CD4-positive, alpha-beta T cell treated with Interleukin-4 for 1 hour (primary cell): ENCODE results near the gene KRT40.

Source experiments
- DNase-seq, 2 donors: peaks; one replicate each; pipeline ENCODE4 v3.0.0-alpha.2; 2020 to 2022

The KRT40 gene

DNA sequence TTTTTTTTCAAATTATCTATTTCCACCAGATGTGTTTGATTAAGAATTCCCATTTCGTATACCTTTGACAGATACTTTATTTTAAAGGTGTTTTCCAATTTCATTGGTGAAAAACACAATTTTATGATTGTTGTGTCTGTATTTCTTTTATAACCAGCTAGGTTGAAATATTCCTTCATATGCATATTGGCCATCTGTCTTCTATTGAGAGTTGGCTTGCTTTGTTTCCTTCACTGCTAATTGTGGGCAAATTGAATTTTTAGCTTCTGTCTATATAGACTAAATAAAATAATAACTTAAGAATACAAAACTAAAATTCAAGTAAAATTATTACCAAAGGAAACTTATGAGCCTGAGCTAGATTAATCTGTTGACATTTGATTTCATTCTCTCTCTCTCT, 11.0 kb upstream of the KRT40 start:
- no peak for DNase-seq

DNA sequence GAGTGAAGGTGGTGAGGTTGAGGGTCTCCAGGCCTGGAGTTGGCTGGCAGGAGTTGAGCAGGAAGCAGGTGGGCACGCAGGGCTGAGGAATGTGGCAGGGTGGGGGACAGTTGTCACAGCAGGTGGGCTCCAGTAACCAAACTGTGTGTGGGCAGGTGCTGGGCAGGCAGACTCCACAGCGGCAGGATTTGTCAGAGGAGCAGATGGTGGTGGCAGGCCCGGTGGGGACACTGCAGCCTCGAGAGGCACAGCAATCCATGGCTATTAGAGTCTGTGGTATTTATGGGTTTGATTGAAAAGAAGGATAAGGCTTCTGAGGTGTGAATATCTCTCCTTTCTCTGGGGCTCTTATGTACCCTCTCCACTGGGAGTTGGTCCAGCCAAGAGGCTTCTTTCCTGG, 9.7 kb upstream of the KRT40 start, which contains the start of gene KRTAP3-3:
KRTAP3-3 (minus strand) TSS at position 326 of the 400 bp plus-strand sequence; CDS start at position 259, 67 bp downstream.
- no peak for DNase-seq

DNA sequence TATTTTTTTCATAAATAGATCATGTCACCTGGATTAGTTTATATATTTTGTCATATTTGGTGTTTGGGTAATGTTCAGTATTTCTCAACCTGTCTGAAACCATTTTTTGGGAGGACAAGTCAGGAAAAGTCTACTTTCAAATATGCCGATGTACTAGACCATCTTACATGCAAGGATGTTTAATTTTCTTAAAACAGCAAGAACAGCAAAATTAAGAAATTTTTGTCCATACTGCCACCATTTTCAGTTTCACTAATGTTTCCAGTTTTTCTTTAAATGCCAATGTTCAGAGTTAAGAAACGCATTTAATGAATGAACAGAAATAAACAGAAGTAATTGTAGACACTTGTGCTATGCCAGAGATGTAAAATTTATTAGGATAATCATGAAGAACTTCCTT, 9.0 kb upstream of the KRT40 start:
- DNase-seq = no peak

DNA sequence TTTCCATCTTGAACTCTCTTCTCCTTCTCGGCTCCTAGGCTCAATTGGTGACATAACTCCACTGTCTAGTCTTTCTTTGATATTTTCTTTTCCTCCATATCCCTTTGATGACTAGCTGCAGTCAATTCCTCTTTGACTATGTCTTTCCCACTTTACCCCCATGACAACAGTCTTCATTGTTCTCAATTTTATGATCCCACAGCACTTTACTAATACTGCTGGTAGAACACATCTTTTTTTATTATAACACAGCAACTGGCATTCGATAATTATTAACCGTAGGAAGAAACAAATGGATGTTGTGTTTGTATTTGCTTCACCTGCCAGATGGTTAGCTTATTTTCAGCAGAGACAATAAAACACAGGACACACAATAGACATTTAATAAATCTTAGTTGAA, 8.5 kb upstream of the KRT40 start:
- DNase-seq = no peak

DNA sequence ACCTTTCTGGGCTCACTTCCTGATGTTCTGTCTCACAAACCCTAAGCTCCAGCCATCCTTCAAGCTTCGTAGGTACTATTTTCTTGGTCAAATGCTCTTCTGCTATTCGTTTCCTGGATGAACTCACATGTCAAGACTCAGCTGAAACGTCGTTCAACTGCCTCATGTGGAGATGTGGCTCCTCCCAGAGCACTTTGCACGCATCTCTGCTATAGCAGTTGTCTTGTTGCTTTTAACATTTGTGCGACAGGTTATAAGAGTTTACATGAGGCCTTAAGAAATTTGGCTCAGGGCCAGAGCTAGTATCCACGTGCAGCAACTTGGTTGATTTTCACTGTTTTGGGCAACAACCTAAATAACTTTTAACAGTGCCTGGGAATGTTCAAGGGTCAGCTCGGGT, 2.8 kb upstream of the KRT40 start:
- DNase-seq = no peak

DNA sequence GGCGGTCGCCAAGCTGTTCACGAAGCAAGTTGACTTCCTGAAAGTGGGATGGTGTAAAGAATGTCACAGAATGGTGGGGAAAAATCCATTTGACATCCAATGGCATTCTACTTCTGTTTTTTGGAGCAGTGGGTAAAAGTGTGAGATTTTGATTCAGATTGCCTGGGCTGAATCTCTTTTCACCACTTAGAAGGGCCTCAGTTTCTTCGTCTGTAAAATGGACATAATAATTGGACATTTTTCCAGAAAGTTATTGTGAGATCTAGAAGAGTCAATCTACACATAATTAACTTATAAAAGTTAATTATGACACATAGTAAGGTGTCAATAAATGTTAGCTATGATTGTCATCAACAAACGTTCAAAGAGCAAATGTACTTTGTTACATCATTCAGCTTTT, 3.0 kb downstream of the KRT40 start:
- DNase-seq = no peak

DNA sequence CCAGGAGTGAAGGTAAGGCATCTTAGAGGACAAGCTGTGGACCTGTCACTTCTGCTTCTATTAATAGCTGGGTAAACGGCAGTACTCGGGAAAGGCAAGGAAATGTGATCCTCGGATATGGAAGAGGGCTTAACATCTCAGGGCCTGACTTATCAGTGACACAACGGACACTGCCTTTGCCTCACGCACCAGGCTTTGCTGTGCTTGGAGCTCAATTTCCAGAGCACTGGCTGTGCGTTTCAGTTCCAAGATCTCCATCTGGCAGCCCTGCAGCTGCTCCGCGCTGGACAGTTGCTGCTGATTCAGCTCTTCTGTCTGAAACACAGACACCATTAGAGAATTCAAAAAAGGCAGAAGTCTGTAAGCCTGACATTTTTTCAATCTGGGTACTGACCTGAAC, 3.5 kb downstream of the KRT40 start:
- no peak for DNase-seq

DNA sequence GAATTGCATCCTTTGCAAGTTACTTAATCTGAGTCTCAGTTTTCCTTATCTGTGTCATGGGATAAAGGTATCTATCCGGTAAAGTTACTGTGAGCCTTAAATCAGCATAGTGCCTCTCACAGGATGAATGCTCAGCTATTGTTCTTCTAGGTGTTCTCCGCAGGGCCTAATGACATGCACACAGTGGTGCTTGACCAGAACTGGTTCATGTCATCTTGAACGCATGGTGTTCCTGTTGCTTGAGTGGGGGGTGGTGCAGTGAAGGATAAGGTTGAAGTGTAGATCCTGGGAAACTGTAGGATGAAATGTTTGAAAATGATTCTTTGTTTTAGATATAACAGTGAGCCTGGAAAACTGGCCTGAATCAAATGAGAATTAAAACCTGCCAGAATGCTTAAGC, 4.0 kb downstream of the KRT40 start:
- DNase-seq = no peak

DNA sequence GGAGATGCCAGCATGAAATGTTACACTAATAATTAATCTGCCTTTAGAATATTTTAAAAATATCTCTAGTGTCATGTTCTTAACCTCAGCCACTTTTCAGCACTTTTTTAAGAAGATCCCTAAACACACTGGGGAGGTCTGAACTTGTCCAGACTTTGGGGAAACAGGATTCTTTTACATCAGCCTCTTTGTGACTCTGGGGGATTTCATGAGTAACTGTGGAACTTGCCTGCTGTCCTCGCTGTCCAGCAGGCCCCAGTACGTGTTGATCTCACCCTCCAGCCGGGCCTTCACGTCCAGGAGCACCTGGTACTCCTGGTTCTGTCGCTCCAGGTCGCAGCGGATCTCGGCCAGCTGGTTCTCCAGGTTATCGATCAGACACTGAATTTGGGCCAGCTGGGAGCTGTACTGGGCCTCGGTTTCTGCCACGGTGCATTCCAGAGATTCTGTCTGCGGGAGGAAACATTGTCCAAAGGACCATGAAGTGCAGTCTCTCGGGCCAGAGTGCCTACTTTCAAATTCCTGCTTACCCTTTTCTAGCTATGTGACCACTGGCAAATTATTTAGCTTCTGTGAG, 5.5 kb downstream of the KRT40 start:
- DNase-seq = no peak

DNA sequence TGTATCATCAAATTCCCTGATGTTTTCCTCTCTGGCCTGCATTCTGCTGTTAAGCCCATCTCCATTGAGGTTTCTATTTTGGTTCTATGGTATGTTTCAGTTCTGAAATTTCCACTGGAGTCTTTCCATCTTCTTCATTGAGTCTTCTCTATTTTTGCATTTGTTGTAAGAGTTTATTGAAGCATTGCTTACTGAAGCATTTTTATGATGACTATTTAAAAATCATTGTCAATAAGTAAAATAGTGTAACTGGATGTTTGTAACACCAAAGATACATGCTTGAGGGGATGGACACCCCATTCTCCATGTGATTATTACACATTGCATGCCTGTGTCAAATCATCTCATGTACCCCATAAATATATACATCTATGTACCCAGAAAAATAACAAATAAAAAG, 8.6 kb downstream of the KRT40 start:
- no peak for DNase-seq

DNA sequence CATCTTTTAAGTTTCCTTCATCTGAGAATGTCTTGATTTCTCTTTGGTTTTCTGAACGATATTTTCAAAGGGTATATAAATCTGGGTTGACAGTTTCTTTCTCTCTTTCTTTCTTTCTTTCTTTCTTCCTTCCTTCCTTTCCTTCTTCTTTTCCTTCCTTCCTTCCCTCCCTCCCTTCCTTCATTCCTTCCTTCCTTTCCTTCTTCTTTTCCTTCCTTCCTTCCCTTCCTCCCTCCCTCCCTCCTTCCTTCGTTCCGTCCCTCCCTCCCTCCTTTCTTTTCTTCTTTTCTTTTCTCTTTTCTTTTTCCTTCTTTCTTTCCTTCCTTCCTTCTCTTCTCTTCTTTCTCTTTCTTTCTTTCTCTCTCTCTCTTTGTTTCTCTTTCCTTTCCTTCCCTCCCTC, 9.8 kb downstream of the KRT40 start:
- no peak for DNase-seq

DNA sequence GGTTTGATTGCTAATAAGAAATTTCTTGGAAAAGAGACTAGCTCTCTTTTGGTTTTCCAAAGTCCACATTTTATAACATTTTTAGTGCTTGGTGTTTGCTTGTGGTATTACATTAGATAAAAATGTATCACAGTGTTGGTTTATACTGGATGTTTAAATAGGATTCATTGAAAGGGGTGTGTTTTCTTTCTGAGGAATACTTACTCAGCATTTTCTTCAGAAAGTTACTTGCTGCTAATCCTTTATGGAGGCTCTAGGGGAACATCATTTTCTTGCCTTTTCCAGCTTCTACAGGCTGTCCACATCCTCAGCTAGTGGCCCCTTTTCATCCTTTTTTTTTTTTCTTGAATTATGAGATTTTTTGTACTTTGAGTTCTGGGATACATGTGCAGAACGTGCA, 16.5 kb downstream of the KRT40 start:
- no peak for DNase-seq

DNA sequence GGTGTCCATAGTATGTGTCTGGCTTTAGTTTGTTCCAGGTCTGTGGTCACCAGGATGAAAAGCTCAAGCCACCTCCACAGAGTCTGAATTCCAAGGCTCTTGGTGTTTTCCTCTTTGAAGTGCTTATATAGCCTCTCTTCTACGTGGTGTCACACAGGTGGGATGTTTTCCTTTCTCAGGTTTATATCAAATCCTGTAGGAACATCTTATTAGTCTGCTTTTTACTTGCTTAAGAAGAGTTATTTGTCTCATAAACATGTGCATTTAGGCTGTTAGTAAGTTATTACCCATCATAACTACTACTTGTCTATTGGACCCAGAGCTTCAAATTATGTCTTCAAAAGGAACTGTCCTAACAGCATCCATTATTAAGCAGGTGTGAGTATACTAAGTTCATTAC, 17.3 kb downstream of the KRT40 start, which contains the start of gene KRT39:
KRT39 (minus strand) TSS at position 101 of the 400 bp plus-strand sequence; CDS start at position 9, 92 bp downstream.
- DNase-seq = no peak

DNA sequence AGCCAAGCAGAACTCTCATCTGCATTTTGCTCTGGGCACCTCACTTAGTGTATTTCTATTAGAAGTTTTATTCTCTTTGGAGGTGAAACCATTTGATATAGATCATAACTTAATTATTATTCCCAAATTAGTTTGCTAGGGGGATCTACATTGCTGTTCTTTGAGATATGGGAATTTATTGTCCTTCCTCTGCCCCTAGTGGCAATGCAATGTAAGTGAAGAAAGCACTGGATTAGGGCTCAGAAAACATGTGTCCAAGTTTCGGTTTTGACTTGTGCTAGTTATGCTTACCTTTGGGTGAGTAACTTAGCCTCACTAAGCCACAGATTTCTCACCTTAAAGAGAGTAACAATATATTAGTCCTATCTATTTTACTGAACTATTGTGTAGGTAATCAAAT, 20.3 kb downstream of the KRT40 start:
- peak in 1 of 2 donors; percentile 19 for DNase-seq

DNA sequence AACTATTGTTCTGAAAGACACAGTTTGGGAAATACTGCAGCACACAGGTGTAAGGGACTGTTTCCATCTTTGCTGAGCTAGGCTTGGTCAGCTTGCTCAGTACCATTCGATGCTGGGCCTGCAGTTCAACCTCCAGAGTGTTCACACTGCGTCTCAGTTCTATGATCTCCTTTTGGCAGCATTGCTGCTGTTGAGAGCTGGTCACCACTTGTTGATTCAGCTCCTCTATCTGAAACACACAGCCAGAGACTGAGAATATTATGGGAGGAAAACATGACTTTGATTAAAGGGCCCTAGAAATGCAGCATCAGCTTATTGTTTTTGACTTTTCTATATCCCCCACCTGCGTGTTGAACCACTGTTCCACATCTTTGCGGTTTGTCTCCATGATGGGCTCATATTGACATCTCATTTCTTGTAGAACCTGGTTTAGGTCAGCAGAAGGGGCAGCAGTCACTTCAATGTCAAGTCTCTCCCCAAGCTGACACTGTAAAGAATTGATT, 22.0 kb downstream of the KRT40 start:
- no peak for DNase-seq

DNA sequence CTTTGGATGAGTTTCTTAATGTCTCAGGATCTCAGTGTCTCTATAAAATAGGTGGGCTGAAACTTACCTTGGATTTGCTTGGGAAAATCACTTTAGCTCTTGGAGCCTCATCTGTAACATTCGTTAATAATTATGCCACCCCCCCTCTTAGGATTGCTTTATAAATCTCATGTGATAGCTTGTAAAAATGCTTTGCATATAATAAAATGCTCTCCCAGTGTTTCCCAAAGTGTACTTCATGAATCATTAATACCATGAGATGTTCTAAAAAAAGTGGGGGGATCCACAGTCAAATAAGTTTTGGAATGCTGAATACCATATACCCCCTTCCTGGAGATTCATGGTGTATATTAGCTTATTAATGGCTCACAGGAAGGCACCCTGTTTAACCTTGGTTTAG, 22.5 kb downstream of the KRT40 start:
- no peak for DNase-seq

DNA sequence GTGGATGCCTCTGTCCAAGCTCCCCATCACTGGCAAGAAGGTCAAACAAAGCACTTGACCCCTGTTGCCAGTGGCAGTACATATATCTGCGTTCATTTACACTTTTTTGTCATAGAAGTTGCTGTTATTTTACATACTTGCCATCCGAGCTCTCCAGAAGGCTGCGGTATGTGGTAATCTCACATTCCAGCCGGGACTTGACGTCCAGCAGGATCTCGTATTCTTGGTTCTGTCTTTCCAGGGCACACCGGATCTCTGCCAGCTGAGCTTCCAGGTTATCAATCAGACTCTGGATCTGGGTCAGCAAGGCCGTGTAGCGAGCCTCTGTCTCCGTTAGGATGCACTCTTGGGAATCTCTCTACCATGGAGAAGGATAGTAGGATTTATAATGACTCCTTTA, 24.0 kb downstream of the KRT40 start:
- no peak for DNase-seq

DNA sequence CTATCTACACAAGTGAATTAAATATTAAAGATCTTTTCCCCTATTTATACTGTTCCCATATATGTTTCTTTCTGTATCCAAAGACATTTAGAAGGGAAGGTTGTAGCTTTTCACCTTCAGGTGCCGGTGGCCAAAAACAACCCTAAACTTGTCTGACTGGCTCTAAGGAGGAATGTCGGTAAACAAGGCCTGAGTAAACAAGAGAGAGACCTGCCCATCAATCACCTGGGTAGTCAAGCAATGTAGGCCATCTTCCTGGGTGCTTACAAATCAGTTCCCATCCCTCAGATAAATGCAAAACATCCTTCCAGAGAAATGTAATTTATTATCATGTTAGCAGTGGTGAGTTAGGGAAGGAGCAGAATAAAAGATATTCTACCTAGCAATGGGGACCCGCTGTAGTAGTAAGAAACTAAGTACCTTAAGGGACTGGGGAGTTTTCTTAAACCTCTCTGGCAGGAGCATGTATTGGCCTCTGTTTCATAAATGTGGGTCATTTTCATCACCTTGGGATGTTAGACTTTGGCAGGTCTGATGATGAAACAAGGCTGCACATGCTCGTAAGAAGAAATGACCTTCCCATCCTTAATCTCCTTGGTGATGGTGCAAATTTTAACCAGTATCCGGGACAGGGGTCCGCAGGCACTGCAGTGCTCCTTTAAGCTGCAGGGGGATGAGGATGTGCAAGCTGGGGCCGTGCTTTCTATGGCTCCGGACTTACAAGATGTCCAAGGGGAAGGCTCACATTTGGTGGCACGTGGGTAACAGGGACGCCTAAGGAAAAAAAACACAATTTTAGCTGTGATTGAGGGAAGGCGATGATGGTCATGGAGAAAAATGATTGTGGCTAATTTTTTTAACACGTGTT, 25.8 kb downstream of the KRT40 start:
- no peak for DNase-seq

DNA sequence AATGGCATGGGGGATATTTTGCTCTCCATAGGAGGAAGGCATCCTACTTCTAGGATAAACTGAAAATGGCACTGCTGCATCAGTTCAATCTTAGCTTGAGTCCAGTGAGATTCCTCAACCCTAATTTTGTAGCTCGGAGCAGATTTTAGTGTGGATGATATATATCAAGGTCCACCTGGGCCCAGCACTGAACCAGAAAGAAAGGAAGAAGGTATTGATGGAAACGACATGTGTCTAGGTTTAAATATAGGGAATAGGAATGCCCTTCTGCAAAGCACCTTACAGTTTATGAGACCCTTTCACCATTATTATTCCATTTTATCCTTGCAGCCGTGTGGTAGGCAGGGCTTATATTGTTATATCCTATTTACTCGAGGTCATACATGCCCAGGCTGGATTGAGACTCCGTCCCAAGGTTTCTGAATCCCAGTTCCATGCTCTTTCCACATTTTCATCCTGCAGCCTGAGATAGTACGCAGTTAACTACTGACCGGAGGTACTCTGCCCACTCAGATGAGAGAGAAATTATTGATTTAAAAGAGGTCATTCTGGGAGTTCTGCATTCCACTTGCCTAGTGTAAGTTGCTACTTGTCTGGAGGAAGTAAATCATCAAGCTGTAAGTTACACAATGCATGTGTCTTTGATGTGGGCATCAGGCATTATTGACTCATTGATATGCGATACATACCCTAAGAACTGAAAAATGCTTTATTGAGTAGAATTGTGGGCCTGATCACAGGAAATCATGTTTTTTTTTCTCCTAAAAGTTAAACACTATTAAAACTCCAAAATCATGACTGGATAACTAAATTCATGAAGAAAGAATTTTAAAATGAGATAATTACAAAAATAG, 27.5 kb downstream of the KRT40 start:
- no peak for DNase-seq

DNA sequence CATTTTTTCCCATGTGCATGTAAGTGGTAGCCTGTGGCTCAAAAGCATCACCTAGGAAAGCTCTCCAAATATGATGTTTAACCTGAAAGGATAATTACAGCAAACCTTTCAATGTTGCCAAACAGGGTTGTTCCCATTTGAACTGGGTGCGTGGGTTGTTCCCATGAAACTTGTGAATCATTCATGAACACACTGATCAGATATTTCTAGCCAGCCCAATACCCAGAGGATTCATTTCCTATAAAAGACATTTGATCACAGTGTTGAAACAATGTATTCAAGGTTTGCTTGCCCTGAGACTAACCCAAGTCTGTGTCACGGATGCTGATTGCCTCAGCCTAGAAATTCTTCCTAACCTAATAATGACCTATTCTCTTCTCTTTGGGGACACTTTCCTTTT, 30.2 kb downstream of the KRT40 start:
- no peak for DNase-seq

DNA sequence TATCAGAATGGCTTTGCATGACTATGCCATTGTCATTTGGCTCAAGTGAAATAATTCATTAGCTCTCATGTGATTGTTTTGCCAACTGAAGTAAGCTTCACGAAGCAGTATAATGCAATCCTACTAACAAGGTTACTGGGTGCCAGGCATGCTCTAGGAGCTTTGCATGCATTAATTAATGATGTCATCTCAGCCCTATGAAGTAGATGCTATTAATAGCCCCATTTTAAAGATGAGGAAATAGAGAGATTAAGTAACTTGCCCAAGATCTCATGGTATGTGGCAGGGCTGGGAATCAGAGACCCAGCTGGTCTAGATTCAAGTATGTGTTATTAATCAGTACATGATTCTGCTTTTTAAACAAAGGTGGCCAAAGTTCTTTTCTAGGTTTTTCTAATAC, 31.5 kb downstream of the KRT40 start:
- no peak for DNase-seq

DNA sequence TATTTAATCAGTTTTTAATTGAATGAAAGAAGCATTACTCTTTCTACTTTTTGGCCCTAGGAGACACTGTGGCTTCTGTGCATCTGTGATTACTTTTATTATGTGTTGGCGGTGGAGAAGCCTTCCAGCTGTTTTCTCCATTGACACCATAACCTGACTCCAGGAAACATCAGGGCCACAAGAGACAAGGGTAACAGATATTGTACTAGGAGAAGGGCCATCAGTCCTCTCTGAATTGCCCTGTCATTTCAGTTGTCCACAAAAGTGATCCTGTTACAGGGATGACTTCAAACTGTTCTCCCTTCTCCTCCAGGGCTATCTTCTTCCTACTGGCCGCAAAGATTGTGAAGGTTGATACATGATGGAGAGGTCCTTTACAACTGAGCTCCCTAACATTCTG, 32.0 kb downstream of the KRT40 start:
- DNase-seq = no peak

DNA sequence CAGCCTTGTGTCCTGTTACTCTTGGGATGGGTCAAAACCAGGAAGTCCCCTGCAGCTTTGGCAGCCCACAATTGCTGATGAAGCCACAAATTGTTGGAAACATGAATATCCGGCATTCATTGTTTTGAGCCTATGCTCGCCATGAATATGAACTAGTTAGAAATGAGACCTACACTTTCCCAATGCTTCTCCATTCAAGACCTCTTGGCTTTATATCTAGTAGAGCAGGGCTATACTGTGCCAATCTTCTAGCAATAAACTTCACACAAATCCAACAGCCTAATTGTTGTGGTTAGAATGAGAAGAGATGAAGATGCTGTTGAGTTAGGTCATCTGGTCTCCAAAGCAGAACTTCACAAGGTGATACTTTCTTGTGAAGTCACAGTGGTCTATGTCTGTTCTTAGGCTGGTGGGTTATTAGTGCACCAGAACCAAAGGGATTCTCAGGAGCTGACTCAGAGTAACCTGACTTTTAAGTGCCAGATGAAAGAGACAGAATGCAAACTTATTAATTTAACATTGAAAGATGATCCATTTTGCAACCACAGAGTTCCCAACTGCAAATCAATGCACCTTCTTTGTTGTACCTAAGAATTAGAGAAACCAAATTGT, 33.0 kb downstream of the KRT40 start:
- DNase-seq = no peak
